ENCODE measurements around the gene CRELD2.

The CRELD2 gene

DNA sequence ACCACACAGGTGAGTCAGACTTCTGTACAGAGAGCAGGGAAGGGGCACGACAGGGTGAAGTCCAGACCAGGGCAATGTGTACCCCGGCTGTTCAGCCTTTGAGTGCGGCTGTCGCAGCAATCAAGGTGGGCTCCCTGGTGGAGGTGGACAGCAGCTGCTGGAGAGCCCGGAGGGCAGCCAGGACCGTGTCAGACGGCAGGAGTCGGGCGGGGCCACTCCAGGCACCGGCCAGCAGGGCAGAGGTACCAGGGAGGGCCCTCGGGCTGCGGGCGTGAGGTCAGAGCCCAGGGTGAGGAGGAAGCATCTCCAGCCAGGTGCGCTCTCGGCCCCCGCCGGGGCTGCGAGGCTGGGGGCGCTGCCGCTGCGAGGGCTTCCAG, 41.3 kb downstream of the CRELD2 start:
- DNase-seq = no peak

DNA sequence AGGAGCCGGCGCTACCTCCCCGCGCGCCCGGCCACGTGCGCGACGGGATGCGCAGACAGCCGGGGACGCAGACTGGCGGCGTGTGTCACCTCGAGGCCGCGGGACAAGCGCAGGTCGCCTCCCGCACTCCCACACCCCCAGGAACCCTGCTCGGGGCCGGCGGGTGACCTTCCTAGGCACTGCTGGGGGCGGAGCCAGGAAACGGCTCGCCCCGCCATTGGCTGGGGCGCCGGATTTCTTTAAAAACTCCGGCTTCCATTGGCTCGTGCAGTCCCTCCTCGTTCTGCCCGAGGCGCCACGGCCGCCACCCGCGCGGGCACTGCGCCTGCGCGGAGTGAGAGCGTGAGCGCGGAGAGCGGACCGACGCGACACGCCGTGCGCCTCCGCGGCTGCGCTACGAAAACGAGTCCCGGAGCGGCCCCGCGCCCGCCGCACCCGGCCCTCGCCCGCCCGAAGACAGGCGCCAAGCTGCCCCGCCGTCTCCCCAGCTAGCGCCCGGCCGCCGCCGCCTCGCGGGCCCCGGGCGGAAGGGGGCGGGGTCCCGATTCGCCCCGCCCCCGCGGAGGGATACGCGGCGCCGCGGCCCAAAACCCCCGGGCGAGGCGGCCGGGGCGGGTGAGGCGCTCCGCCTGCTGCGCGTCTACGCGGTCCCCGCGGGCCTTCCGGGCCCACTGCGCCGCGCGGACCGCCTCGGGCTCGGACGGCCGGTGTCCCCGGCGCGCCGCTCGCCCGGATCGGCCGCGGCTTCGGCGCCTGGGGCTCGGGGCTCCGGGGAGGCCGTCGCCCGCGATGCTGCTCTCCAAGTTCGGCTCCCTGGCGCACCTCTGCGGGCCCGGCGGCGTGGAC, 41.9 kb downstream of the CRELD2 start, which contains the start of gene PIM3:
PIM3 (plus strand) TSS at position 614 of the 846 bp plus-strand sequence; CDS start at position 790, 176 bp downstream.
- DNase-seq = peak; percentile 95

DNA sequence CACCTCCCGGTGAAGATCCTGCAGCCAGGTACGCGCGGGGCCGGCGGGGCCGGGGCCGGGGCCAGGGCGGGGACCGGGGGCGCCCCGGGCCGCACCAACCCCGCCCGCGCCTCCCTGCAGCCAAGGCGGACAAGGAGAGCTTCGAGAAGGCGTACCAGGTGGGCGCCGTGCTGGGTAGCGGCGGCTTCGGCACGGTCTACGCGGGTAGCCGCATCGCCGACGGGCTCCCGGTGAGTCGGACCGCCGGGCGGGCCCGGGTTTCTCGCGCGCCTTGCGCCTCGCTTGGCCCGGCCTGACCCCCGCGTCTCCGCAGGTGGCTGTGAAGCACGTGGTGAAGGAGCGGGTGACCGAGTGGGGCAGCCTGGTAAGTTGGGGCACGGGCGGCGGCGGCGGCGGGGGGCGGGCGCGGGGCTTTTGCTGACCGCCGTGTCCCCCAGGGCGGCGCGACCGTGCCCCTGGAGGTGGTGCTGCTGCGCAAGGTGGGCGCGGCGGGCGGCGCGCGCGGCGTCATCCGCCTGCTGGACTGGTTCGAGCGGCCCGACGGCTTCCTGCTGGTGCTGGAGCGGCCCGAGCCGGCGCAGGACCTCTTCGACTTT, 42.7 kb downstream of the CRELD2 start:
- DNase-seq = peak; percentile 52

DNA sequence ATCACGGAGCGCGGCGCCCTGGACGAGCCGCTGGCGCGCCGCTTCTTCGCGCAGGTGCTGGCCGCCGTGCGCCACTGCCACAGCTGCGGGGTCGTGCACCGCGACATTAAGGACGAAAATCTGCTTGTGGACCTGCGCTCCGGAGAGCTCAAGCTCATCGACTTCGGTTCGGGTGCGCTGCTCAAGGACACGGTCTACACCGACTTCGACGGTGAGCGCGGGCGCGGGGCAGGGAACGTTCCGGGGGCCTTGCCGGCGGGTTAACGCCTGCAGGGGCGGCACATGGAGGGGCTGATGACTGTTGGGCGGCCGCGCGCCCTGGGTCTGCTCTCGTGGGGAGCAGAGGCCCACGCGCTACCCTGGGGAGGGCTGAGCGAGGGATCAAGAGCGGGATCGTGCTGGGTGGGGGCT, 43.2 kb downstream of the CRELD2 start:
- DNase-seq = peak; percentile 49

DNA sequence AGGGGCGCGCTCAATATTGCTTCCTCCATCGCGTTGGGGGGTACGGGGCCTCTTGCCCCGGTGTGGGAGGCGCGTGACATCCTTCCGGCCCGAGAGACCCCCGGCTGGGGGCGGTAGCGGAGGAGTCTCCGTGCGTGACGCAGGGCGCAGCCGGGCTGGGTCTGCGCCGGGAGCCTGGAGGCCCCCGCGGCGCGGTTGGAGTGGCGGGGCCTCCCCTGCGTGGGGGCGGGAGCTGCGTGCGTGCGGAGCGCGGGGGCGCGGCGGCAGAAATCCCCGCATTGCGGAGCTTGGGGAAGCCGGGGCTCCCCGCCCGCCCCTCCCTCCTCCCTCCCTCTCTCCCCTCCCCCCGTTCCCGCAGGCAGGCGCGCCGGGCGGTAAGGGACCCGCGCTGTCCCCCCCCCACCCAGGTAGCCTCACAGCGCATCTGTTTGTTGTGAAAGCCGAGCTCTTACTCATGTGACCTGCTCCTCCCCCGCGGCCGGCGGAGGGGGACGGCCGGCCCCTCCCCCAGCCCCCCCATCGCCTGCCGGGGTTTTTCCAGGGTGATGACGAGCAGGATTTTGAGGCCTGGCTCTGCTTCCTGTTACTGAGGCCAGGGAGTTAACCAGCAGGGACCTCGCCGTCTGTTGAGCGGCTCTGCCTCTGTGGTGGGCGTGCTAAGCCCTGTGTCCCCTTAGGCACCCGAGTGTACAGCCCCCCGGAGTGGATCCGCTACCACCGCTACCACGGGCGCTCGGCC, 43.7 kb downstream of the CRELD2 start:
- peak; percentile 90 for DNase-seq

DNA sequence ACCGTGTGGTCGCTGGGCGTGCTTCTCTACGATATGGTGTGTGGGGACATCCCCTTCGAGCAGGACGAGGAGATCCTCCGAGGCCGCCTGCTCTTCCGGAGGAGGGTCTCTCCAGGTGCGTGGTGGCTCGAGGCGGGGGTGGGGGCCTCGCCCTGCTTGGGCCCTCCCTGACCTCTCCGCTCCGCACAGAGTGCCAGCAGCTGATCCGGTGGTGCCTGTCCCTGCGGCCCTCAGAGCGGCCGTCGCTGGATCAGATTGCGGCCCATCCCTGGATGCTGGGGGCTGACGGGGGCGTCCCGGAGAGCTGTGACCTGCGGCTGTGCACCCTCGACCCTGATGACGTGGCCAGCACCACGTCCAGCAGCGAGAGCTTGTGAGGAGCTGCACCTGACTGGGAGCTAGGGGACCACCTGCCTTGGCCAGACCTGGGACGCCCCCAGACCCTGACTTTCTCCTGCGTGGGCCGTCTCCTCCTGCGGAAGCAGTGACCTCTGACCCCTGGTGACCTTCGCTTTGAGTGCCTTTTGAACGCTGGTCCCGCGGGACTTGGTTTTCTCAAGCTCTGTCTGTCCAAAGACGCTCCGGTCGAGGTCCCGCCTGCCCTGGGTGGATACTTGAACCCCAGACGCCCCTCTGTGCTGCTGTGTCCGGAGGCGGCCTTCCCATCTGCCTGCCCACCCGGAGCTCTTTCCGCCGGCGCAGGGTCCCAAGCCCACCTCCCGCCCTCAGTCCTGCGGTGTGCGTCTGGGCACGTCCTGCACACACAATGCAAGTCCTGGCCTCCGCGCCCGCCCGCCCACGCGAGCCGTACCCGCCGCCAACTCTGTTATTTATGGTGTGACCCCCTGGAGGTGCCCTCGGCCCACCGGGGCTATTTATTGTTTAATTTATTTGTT, 44.6 kb downstream of the CRELD2 start:
- peak; percentile 45 for DNase-seq

DNA sequence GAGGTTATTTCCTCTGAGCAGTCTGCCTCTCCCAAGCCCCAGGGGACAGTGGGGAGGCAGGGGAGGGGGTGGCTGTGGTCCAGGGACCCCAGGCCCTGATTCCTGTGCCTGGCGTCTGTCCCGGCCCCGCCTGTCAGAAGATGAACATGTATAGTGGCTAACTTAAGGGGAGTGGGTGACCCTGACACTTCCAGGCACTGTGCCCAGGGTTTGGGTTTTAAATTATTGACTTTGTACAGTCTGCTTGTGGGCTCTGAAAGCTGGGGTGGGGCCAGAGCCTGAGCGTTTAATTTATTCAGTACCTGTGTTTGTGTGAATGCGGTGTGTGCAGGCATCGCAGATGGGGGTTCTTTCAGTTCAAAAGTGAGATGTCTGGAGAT, 45.2 kb downstream of the CRELD2 start:
- DNase-seq = no peak

DNA sequence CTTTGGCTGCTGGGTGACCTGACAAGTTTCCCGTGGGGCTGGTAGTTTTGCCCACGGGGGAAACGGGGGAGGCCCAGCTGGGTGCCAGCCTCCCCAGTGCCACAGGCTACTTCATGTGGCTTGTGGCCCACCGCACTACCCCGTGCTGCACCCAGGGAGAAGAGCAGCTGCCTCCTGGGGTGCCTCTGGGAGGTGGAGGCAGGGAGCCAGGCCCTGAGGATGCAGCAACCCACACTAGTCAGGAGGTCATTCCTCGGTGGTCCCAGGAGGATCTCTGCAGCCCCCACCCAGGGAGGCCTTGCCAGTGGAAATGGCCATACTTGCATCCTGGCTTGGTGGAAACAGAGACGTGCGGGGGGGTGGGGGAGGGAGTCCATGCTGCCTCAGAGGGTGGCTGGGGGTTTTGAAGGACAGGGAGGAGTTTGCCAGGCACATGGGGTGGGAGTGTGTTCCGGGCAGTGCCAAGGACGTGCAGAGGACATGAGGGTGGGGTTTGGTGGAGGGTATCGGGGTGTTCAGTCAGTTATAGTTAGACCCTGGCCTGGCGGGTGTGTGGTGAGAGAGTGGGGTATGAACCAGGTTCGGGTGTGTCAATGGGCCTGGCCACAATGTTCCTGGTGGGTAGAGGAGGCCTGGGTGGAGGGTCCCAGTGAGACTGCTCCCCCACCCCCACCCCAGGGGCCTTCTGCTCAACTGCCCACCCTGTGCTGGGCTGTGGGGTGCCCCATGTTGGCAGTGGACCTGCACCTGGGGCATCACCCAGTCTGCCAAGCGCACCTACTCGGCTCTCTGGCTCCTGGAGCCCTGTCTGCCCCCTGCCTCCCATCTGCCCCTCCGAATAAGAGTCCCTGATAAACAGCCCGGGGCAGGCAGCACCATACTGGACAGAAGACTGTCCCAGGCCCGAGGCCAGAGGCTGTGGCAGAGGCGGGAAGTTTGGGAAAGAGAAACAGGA, 46.0 kb downstream of the CRELD2 start:
- DNase-seq = peak; percentile 18

DNA sequence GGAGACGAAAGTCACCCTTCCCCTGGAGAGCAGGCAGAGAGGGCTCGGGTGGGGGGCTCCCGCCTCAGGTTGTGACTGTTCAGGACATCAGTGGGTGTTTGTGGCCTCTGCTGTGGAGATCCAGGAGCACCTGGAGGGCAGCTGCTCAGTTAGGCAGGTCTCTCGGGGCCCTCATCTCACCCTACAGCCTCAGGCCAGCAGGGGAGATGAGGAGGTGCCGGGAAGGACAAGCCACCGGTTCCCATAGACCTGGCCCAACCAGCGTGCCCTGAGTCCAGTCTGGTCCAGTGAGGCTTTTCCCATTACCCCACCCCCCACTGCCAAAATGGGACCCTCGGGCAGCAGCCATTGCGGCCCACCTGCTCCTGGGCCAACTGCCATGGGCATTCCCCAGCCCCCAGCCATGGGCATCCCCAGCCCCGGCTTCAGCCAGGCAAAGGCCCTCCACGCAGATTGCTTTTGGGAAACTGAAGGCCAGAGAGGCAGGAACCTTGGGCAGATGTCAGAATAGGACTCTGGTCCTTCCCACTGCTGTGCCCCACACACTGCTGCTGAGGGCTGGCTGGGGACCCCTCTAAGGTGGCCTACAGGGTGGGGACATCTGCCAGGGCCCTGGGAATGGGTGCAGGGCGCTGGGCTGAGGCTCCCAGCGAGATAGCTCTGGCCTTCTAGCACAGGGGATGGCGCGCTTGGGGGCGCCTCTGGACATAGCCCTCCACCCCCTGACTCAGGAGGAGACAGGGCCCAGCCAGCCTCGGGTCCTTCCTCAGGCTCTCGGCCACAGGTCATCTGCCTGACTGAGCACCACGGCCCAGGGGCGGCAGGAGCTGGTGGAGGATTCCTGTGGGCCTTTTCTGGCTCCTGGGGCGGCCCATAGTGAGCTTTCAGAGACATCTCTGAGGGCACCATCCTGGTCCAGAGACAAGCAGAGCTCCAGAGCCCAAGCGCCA, 46.9 kb downstream of the CRELD2 start:
- DNase-seq = peak; percentile 16

DNA sequence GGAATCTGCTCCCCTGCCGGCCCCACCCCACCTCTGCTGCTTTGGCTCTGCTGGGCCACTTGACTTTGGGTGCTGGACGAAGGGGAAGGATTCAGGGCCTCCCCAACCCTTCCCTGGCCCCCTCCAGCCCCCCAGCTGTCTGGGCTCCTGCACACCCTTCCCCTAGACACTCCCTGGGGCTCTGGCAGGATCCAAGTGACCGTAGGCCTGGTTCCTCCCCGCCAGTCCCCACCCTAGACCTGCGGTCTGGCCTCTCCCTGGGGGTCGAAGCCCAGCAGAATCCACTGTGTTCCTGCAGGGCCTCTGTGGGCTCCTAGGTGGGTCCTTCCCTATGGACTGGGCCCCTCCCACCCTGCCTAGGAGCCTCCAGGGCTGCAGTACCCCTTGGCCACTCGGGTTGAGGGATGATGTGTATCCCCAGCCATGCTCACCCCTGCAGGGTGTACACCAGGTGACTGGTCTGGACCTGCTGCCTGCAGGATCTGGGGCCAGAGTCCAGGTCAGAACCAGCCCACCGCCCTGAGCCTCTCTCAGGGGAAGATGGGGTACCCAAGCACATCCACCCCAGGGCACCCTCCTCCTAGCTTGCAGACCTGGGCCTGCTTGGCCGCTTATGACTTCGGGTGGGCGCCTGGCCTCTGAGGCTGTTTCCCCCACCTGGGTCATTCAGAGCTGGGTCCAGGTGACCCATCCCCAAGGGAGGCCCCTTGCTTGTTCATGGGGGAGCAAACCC, 47.8 kb downstream of the CRELD2 start:
- peak; percentile 19 for DNase-seq

DNA sequence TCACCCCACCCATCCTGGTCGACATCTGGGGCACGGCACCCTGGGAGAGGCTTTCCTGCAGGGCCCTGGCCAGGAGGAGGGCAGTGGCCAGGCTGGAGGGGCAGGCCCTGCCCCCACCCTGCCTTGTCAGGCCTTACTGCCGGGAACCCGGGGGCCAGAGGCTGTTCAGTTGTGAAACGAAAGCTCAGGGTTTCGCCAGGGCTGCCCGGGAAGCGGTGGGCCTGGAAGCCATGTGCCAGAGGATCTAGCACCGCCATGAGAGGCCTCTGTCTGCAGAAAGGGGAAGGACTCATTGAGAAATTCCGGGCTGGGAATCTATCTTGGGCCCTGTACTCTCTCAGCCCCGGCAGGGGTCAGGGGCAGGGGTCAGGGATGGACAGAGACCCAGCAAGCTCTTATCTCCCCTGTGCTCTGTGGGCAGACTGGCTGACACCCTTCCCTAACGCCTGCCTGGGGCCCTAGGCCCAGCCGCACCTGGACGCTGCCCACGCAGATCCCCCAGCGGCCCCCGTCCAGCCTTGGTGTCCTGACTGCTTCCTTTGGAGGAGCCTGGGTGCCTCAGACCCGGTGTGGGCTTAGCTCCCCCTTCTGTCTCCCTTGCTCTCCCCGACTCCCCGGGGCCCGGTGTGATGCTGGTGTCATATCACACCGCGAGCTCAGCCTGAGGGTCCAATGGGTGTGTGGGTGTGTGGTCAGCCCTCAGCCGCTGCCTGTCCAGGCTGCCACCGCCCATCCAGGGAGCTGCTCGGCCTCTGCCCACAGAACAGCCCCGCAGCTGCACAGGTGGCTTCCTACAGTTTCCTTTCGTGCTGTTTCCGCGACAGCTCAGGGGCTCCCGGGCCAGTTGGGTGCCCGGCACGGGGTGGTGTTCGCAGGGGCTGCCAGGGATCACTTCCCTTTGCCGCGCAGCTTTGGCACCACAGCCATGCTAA, 48.6 kb downstream of the CRELD2 start:
- peak; percentile 68 for DNase-seq

DNA sequence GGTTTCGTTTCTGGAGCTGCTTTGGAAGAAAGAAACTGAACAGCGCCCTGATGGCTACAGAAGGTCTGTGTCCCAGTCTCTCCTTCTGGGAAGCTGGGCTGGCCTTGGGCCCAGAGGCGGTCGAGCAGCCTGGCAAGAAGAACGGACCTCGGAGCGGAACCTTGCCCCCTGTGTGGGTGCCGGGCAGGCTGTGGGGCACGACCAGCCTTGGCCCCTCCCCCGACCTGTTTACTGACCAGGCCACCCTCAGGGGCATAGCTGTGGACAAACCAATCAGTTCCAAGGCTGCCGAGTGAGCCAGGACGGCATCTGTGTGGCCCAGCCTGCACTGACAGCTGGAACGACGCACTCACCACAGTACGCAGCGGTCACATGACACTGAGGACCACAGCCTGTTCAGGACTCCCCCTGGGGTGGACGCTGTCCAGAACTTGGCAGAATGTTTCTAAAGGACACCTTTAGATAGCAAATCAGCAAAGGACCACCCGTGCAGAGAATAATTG, 49.3 kb downstream of the CRELD2 start:
- DNase-seq = peak; percentile 59

DNA sequence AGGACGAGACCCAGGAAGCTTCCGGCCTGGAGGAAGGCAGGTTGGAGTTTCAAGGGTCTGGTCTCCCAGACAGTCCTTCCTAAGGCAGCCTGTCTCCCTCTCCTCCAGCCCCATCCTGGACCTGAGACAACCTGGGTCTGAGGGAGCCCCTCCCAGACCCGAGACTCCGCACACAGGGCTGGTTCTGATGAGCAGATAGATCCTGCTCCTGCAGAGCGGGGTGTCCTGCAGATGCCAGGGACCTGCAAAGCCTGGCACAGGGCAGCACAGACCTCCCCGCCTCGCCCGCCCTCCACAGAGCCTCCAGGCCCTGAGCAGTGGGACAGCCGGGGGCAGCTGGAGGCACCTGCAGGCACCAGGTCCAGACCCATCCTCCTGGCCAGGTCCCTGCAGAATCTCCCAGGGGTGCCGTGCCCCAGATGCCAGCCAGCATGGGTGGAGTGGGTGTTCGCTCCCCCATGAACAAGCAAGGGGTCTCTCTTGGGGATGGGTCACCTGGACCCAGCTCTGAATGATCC, 49.9 kb downstream of the CRELD2 start:
- DNase-seq = peak; percentile 21

DNA sequence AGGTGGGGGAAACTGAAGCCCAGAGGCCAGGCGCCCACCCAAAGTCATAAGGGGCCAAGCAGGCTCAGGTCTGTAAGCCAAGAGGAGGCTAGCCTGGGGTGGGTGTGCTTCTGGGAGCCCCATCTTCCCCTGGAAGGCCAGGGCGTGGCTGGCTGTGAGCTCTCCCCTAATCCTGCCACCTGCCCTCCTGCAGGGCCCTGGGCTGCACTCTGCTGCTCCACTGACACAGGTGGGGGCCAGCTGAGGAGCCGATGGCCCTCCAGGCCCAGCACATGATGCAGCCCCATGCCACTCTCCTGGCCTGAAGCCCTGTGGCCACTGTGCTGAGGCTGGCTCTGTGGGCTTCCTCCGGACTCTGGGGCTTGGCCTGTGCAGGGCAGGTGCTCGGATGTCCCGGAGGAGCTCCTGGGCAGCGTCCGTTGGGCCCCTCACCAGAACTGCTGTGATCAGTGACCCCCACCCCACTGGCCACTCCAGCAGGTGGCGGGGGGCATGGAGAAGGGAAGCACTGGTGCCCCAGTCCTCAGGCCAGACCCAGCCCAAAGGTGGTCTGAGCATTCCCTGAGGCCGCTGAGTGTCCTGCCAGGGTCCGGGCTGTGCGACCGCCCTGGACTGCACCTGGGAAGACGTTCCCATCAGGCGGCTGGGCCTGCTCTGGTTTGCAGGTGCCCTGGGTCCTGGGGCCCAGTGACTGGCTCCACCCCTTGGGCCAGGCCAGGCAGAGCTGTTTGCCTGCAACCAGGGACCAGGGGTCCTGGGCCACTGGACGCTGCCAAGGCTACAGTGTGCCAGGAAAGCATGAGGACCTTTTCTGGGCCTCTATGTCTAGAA, 50.6 kb downstream of the CRELD2 start:
- DNase-seq = no peak

DNA sequence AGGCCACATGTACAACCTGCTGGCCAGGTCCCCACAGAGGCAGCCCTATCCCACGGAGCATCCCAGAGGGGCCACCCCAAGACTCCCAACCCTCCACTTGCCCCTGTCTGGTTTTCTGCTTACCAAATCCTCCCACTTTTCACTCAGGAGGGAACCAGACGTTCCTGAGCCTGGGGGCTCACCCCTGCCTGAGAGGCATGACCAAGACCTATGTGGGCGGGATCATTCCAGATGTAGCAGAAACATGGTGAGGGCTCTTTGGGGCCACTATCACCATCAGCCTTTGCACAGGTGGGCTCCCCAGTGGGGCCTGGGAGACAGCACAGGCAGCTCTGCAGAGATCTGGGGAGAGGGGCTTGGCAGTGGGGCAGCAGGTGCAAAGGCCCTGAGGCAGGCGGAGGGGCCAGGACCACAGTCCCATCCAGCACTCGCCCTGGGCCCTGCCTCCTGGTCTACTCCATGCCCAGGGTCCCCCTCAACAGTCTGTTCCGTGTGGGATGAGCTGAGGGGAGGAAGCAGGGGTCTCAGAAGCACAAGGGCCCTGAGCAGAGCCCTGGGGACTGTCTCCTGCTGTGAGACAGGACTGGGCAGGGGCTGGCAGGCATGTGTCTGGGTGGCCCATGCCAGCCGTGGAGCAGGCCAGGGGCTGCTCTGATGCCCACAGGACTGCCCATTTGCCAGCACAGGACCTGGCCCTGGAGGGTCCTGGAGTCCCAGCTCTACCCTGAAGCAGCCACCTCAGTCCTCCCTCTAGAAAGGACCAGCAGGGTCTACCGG, 51.5 kb downstream of the CRELD2 start:
- peak; percentile 21 for DNase-seq
